Pulmonary artery endothelial cell (primary cell): ENCODE data around the gene CCDC188. TPM values are rescaled to one million over a fixed set of nuclear protein-coding genes. Genes with fewer than 3 reads are reported as not detected.

ENCODE experiments used
- DNase-seq: peaks from one replicate; pipeline ENCODE4 v3.0.0-alpha.2; 2011; ENCODE audit warnings: low read depth, low spot score
- total RNA-seq: library from RNA; depleted of rRNA; stranded (reverse); fragments of >200 nt; gene quantifications from 2 replicates; pipeline ENCODE4 v1.2.3, GENCODE V29; 2014

CCDC188 gene
- total RNA-seq, 1 donor from 2014 or later, result 10.0 TPM

DNA sequence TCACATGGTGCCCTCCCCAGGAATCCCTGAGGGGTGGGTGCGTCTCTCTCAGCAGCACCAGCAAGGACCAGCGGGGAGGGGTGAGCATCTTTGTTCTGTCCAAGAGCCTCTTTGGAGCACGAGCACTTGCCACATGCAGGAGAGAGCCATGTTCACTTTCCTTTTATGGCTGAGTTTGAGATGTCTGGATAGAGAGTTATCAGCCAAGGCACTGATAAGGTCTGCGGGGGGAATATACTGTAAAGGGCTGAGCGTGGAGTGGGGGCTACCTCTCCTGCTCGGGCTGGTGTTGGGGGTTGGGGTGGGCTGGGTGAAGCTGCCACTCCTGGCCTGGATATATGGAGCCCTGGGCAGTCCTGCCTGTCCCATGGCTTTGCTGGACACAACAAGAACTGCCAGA lies 34.9 kb upstream of the CCDC188 start:
- DNase-seq, result no peak

DNA sequence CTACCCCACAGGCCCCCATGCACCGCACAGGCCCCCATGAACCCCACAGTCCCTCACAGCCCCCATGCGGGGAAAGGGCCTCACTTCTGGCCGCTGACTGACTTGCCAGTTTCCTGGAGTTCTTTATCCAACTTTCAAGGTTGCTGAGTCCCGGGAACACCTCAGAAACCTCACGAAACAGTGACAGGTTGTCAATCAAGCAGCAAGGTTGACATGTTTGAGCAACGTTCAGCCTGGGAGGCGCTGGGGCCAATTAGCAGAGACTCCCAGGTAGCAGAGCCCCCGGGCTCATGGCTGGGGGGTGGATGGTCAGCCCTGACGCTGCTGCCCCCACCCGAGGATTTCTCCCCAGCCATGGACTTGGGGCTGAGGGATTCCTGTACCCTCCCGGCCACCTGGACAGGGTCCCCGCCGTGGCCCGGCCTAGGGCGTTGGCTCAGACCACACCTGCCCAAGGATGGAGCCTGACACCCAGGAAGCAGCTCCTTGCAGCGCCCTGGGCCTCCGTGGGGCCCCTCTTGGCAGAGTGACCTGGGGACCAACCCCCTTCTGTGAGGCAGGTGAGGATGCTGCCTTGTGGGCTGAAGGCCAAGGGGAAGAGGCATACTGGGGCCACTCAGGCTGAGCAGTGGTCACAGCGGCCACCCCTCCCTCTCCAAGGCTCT lies 33.8 kb upstream of the CCDC188 start:
- DNase-seq, result no peak

DNA sequence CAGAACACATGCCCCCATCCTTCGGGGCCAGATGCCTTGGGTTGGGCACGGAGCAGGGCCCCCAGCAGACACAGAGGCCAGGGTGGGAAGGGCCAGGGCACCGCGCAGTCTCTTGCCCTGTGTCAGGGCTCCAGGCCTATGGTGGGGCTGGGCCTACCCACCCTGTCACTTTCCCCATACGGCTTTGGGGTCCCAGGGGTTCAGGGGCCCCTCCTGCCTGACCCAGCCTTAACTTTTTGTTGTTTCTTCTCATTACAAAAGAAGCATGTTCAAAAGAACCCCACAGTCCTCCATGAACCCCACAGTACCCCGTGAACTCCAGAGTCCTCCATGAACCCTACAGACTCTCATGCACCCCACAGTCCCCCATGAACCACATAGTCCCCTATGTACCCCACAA lies 33.0 kb upstream of the CCDC188 start:
- DNase-seq, result no peak

DNA sequence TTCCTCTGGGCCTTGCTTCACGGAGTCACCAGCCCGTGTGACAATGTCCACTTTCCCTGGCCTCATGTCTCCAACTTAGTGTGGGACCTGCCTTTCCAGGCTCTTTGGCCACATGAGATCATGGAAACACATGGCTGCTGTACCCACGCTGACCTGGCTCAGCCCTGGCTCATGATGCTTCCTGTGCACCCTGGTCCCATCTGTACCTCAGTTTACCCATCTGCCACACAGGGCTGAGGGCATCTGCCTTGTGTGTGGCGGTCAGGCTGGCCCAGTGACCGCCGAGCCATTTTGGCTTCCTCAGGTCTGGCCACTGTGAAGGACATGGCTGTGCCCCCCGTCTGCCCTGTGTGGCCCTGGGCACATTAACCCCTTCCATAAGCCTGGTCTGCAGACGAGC lies 32.2 kb upstream of the CCDC188 start:
- no peak for DNase-seq

DNA sequence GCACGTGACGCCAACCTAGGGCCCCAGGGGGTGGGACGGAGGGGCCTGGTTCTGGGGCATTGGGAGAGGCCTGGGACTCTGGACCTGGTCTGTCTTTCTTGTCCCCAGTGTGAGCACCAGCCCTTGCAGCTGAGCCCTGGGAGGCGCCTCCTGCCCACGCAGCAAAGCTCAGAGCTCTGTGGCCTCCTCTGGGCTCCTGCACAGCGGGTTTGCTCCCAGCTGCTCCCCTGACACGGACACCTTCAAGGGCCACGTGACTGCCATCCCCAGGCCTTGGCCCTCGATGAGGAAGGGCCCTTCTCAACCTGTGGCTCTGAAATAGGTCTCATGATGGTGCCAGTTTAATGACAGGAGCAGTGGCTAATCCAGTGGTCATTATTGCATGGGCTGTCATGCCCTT lies 31.5 kb upstream of the CCDC188 start:
- DNase-seq, result no peak

DNA sequence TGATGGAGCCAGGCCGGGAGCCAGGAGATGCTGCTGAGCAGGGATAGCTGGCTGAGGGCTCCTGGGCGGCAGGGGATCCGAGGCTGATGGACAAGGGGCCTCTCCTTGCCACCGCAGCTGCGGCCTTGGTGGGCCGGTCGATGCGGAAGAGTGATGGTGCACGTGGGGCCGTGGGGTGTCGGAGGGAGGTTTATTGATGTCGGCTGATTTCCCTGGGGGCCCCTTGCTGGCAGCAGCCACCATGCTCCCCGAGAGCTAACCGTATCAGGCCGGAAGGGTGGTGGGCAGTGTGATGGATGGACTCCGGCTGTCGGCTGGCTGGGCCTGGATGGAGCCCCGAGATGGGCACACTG lies 31.0 kb upstream of the CCDC188 start:
- DNase-seq, result no peak

DNA sequence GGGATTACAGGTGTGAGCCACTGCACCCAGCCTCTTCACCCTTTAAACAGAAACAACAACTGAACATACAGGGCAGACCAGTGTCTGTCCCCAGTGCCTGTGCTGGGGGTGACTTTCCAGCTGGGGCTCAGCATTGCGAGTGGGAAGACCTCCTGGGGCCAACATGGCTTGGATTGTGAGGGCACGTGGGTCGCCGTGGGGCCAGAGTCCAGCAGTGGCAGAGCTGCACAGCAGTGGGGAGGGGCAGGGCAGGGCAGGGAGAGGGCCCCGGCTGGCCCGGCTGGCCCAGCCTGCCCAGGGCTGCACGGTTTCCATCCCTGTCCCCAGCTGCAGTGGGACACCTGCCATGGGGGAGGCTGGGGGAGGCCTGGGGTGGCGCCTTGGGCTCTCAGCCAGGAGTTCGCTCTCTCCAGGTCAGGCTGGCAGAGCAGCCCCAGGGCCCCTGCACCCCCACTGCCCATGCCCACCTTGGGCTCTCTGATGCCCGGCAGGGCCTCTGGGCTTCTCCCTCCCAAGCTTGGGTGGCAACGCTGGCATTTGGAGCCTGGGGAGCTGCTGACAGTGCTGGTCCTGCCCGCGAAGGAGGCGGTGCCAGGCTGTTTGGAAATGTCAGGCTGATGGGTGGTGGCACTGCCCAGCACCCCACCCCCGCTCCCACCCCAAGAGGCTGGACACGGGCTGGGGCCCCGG lies 30.5 kb upstream of the CCDC188 start:
- DNase-seq, result no peak

DNA sequence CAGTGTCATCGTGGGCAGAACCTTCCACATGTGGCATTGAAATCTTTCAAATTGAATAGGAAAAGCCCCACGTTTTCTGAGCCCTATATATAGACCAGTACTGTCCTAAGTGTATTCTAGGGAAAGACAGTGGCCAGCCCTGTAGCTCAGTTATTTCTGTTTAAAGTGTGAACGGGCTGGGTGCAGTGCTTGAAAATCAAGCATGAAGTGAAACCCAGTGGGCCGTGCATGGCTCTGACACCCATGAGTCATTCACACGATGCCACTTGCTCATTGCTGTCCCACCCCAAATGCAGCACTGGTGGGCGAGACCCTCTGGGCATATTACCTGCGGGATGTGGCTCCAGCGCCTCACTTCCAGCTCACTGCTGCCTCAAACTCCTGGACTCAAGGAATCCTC lies 29.8 kb upstream of the CCDC188 start:
- no peak for DNase-seq

DNA sequence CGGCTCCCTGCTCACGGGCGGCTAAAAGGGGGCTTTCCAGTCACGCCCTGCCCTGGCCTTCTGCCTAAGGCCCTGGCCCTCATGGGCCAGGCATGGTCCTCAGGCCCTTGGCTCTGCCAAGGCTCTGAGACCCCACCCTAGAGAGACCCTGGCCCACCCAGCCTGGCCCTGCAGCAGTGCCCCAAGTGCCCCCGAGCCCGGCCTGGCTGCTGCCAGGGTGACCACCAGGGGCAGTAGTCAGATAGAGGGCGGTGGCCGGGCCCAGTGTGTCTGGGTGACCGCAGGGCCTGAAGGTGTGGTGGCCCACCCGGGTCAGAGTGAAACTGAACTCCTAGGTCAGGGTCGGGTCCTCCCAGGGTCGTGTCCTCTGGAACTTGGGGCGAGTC lies 29.4 kb upstream of the CCDC188 start:
- no peak for DNase-seq

DNA sequence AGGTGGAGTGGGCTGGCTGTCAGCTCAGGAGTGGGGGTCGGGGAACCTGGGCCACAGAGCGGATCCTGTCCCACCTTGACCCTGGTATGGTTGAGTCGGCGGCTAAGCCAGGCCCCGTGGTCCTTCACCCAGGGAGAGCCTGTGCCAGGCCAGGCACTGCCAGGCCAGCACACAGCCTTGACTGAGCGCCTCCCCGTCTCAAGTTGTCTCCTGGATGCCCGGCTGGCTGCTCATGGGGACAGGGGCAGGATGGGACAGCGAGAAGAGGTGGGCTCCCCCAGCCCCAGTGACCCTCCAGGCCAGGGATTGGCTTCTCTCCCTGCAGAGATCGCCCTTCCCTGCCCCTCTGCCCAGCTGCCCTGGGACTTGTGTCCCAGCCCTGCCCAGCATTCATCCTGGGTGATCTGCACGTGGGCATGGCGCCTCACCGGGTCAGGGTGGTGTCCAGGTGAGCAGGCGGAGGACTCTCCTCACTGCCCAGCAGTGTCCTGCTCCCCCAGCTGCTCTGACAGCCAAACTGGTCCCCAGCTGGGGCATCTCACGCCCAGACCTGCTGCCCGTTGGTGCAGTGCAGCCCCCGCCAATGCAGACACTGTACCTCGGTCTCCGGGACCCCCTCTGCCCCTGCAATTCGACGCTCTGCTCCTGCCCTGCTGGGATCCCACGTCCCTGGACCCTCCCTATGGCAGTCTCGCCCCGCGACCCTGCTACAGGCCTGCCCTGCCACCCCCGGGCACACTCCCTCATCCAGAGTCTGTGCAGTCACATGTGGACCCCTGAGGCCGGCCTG lies 28.8 kb upstream of the CCDC188 start:
- no peak for DNase-seq

DNA sequence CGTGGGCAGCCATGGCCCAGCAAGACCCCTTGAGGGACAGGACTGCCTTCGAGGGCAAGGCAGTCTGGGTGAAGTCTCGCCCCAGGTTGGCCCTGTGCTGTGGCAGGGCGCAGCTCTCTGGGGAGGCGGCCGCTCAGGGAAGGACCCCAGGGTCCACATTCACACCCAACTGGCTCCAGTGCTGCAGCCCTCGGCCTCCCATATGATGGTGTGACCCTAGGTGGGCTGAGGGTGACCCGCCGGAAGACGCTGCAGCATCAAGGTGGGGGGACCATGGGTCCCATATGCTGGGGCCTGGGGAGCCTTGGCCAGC lies 28.0 kb upstream of the CCDC188 start:
- no peak for DNase-seq

DNA sequence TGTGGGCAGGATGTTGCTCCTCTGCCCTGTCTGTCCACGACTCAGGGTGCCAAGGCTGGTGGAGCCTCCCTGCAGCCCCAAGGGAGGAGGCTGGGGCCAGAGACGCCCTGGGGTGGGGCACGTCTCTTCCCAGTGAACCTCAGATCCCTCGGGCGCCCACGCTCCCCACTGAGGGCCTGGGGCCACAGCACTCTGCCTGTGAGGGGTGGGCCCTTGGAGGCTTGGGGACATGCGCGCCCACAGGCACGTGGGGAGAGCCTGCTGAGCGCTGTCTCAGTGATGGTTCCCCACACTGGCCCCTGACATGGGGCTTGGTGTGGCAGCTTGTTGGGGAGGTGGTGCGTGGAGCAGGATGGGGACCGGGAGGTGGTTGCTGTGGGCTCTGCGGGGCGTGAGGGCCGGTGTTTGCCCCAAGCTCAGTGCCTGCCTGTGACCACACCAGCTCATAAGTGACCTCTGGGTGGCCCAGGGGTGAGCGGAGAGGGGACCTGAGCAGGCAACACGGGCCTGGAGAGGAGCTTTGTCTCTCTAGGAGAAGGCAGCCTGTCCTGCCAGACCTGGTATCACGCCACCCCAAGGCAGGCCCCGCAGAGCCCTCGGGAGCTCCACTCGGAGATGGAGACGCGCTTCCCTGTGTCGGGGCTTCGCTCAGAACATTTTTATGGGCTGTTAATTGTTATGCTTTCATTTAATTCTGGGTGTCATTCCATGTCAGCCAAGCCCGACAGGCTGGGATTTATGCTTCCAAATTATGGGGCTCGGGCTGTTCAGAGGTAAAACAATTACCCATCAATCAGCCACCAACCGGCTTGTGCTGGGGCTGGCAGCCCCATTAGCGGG lies 27.4 kb upstream of the CCDC188 start:
- no peak for DNase-seq

DNA sequence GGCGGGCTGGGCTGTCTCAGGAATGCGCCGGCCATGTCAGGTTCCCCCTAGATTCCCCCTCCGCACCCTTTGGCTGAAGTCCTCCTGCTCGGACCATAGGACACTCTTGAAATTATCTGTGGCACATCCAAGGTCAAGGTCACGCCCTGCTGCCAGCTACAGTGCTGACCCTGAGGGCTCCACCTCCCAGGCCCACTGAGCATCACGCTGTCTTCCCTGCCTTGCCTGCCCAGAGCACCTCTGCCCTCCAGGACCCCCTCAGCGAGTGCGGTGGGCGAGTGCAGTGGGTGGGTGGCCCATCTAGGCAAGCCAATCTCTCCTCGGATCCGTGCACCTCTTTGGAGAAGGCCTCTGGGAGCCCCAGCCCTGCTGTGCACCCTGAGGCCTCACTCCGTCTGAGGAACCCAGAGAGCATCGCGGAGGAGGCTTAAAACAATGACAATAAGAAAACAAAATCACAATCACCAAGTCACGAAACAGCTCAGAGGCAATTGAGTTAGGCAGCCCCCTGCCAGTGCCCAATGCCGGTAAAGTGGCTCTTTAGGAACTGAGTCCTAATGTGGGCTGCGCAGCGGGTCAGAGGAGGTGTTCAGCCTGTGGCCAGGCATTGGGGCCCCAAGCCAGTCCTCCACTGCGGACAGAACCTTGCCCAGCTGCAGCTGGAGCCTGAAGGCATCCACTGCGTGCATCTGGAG lies 26.5 kb upstream of the CCDC188 start:
- no peak for DNase-seq

DNA sequence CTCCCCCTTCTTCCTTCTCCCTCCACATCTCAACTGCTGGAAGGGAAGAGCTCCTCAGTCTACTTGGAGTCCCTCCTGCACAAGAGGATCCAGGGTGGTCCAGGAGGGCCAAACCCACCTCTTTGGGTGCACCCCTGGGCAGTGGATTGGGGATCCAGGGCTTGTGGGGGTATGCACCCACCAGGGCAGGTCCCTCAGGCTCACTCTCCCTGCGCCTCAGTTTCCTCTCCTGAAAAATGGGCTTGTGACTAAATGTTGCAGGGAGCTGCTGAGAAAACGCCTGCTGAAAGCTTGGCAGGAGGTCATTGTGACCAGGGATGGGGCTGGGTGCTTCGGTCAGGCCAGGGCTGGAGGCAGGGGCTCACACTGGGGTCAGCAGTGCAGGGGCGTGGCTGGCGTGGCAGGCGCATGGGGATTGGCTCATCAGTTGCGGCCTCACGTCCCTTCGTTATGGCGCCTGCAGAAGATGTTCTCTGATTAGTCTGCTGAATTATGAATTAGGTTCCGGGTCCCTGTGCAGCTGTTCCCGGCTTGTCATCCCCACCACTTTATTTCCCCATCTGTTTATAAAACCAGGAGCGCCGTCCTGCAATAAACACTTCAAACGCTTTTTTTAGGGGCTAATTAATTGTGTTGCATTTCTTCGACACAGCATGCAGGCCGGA lies 25.7 kb upstream of the CCDC188 start:
- DNase-seq, result no peak

DNA sequence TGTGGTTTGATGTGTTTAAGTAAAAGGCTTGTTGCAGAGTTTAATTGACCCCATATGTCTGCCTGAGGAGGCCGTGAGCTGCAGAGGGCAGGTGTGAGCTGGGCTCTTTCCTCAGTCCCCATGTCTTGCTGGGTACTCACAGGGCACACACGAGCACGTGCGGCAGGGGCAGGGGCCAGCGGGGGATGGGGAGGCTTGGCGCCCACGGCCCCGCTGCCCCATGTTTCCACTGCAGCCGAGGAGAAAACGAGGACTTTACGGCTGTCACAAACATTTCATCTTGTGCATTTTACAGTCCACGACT lies 24.7 kb upstream of the CCDC188 start:
- no peak for DNase-seq

DNA sequence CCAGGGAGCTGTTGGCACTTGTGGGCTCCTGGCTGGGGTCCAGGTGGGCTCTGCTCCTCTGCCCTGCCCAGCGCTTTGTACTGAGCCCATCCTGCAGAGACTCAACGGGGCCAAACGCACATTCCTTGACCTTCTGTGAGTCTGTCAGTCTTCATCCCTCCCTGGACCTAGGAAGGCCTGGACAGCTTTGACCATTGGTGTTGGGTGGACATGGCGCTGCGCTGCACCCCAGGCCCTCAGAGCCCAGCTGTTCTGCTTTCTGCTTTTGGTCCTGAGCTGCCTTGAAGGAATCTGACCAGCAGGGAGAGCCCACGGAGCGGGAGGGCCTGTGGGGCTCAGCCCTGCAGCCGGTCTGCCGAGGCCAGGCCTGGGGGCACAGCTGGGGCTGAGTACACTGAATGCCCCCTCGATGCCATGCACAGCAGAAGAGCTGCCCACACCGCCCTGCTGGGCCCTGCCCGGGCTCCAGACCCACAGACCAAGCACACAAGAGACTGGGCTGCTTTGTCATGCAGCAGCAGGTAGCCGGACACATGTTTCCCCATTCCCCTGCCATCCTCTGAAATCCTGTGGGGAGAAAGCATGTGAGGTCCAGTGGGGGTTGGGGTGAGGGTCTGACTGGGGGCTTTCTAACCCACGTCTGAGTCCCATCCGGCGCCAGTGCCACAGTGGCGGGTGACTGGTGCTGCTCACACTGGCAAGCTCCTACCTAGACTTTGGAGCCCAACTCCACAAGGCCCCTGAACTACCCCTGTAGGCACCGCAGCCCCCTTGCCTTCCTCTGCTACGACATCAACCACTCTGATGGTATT lies 24.1 kb upstream of the CCDC188 start:
- DNase-seq, result no peak

DNA sequence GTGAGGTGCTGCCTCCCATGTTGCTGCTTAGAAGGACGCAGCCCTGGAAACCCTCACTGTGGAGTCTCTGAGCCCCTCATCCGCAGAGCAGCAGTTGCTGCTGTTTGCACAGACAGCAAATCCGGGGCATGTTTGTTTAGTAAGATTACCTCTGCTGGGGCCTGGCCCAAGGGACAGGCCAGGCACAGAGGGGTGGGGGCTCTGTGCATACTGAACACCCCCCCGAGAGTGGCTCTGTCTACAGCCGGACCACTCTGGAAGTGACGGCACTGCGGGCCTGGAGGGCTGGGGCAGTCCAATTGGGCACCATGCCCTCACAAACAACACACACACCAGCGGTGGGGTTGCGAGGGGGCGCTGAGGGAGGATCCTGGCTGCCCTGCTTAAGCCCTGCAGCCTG lies 22.9 kb upstream of the CCDC188 start:
- no peak for DNase-seq

DNA sequence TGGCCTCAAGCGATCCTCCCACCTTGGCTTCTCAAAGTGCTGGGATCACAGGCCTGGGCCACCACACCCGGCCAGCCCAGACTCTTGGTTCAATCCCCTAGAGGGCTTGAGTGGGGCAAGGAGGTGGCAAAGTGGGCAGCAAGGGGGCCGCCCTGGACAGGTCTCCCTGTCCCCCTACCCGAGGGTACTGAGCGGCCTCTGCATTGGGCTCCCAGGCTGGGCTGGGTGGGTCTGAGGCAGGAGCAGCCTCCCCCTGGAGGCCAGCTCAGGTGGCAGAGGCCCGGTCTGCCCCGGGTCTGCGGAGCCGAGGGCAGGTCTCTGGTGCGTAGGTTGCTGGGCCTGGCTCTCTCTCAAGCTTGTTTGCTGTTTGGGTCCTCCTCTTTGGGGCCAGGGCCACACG lies 22.4 kb upstream of the CCDC188 start:
- DNase-seq, result no peak

DNA sequence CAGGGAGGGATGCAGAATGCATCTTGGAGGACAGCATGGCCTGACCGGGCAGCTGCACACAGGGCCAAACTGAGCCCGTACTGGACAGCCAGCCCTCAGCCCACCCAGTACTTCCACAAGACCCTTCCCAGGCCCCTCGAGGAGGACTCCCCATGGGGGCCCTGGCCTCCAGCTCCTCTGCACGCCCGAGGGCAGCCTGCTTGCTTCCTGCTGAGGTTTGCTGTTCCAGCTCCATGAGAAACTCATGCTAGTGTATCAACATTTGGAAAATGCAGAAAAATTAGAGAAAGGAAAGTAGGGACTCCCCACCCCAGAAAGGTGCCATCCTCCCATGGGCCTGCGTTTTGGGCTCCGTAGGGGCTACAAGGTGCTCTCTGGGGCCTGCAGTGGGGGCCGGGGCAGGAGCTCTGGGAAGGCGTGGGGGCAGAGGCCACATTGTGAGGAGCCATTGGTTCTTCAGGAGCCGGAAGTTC lies 21.3 kb upstream of the CCDC188 start:
- DNase-seq, result no peak
